ENCODE data around the gene SDC3.
"Not testable (repeated sequence)": the region's sequence is repeated elsewhere in the genome, so short reads cannot be mapped to it uniquely, and the experiment has no call there.

Gene SDC3

GRCh38 chr1:30908696-30909364, at the start of gene SDC3:
Gene SDC3, minus strand, starts transcription at chr1:30908758. Its CDS starts 172 bp downstream, at chr1:30908586.
- DNase-seq = peak; percentile 63 to 73
- no peak for TF ChIP-seq POLR2A (IDR thresholded peaks at IDR 0.05; ENCODE audit: low read length)
- no peak for TF ChIP-seq GATA1 (IDR thresholded peaks at IDR 0.05; ENCODE audit: low read depth, low read length)

GRCh38 chr1:30957560-30958222, 49.1 kb upstream of the SDC3 start:
- TF ChIP-seq POLR2A (IDR thresholded peaks at IDR 0.05; ENCODE audit: low read length) = no peak
- no peak for TF ChIP-seq GATA1 (IDR thresholded peaks at IDR 0.05; ENCODE audit: low read depth, low read length)
- no peak for DNase-seq

- no peak for DNase-seq
- TF ChIP-seq POLR2A (IDR thresholded peaks at IDR 0.05; ENCODE audit: low read length) (no peak), GATA1 (IDR thresholded peaks at IDR 0.05; ENCODE audit: low read depth, low read length) (no peak)
Measured at GRCh38 chr1:30955448-30956015, 47.0 kb upstream of the SDC3 start.

GRCh38 chr1:30953685-30954084, 45.1 kb upstream of the SDC3 start:
- TF ChIP-seq GATA1 (IDR thresholded peaks at IDR 0.05; ENCODE audit: low read depth, low read length) (no peak), POLR2A (IDR thresholded peaks at IDR 0.05; ENCODE audit: low read length) (no peak)
- no peak for DNase-seq

GRCh38 chr1:30952098-30952497, 43.5 kb upstream of the SDC3 start:
- DNase-seq = no peak
- no peak for TF ChIP-seq POLR2A (IDR thresholded peaks at IDR 0.05; ENCODE audit: low read length)
- TF ChIP-seq GATA1 (IDR thresholded peaks at IDR 0.05; ENCODE audit: low read depth, low read length) = no peak

GRCh38 chr1:30950700-30951099, 42.1 kb upstream of the SDC3 start:
- TF ChIP-seq POLR2A (IDR thresholded peaks at IDR 0.05; ENCODE audit: low read length) (no peak), GATA1 (IDR thresholded peaks at IDR 0.05; ENCODE audit: low read depth, low read length) (no peak)
- DNase-seq = no peak

GRCh38 chr1:30950053-30950452, 41.5 kb upstream of the SDC3 start:
- TF ChIP-seq POLR2A (IDR thresholded peaks at IDR 0.05; ENCODE audit: low read length) = no peak
- TF ChIP-seq GATA1 (IDR thresholded peaks at IDR 0.05; ENCODE audit: low read depth, low read length) = no peak
- DNase-seq = no peak

- not testable (repeated sequence) for DNase-seq
Measured at GRCh38 chr1:30949487-30949838, 40.9 kb upstream of the SDC3 start.

GRCh38 chr1:30948813-30949486, 40.4 kb upstream of the SDC3 start:
- not testable (repeated sequence) for DNase-seq

- DNase-seq = no peak
Measured at GRCh38 chr1:30948278-30948677, 39.7 kb upstream of the SDC3 start.

GRCh38 chr1:30947212-30947611, 38.7 kb upstream of the SDC3 start:
- no peak for TF ChIP-seq POLR2A (IDR thresholded peaks at IDR 0.05; ENCODE audit: low read length)
- no peak for TF ChIP-seq GATA1 (IDR thresholded peaks at IDR 0.05; ENCODE audit: low read depth, low read length)
- DNase-seq = no peak

More at GRCh38 chr1:30948278-30948677, 39.7 kb upstream of the SDC3 start:
- no peak for TF ChIP-seq GATA1 (IDR thresholded peaks at IDR 0.05; ENCODE audit: low read depth, low read length)
- no peak for TF ChIP-seq POLR2A (IDR thresholded peaks at IDR 0.05; ENCODE audit: low read length)

- TF ChIP-seq POLR2A (IDR thresholded peaks at IDR 0.05; ENCODE audit: low read length) (no peak), GATA1 (IDR thresholded peaks at IDR 0.05; ENCODE audit: low read depth, low read length) (no peak)
- no peak for DNase-seq
Measured at GRCh38 chr1:30942326-30942963, 33.9 kb upstream of the SDC3 start.

GRCh38 chr1:30940541-30940940, 32.0 kb upstream of the SDC3 start:
- no peak for TF ChIP-seq POLR2A (IDR thresholded peaks at IDR 0.05; ENCODE audit: low read length)
- TF ChIP-seq GATA1 (IDR thresholded peaks at IDR 0.05; ENCODE audit: low read depth, low read length) = no peak
- no peak for DNase-seq

- no peak for DNase-seq
Measured at GRCh38 chr1:30936541-30937171, 28.1 kb upstream of the SDC3 start.

GRCh38 chr1:30935758-30936157, 27.2 kb upstream of the SDC3 start:
- DNase-seq = not testable (repeated sequence)

More at GRCh38 chr1:30936541-30937171, 28.1 kb upstream of the SDC3 start:
- no peak for TF ChIP-seq GATA1 (IDR thresholded peaks at IDR 0.05; ENCODE audit: low read depth, low read length)
- TF ChIP-seq POLR2A (IDR thresholded peaks at IDR 0.05; ENCODE audit: low read length) = no peak

All from erythroblast (primary cell).